SK-N-MC (cell line): ENCODE measurements around the gene AIF1.
A peak's percentile ranks its signal among the peaks of the same experiment; 100 is the strongest.

ENCODE experiments used
- EZH2 ChIP-seq: fragments of 200-600 bp; sonication (generic); IDR thresholded peaks from one replicate; pipeline ENCODE4 v1.6.1; 2017; ENCODE audit warnings: antibody characterized with exemption
- FOXP2 ChIP-seq: optimal IDR thresholded peaks from 2 replicates; pipeline ENCODE3; 2011; ENCODE audit warnings: mild to moderate bottlenecking, moderate library complexity; ENCODE audit not compliant: insufficient read depth; ENCODE audit errors: extremely low read length, control extremely low read depth
- POLR2AphosphoS5 ChIP-seq: IDR thresholded peaks from 2 replicates; pipeline ENCODE4 v1.6.1; 2012; ENCODE audit warnings: mild to moderate bottlenecking, low read depth, low read length, borderline replicate concordance

GRCh38 chr6:31652925-31653724, 38.1 kb downstream of the AIF1 start:
- TF ChIP-seq EZH2 (no peak), POLR2AphosphoS5 (peak; percentile 84), FOXP2 (no peak)
